Hepatocyte (in vitro differentiated cells): ENCODE results near the gene PDIA2. TPM values are rescaled to one million over a fixed set of nuclear protein-coding genes. Genes with fewer than 3 reads are reported as not detected.

Experiments used
- DNase-seq: peaks from one replicate; pipeline ENCODE4 v3.0.0-alpha.2; 2016; ENCODE audit warnings: low spot score
- H2AFZ ChIP-seq: fragments of 200-600 bp; sonication (generic); 2 replicates; pipeline ENCODE4 v1.6.0; 2016; ENCODE audit warnings: antibody characterized with exemption, mild to moderate bottlenecking
- H3K27ac ChIP-seq: fragments of 200-600 bp; sonication (generic); 2 replicates; pipeline ENCODE4 v1.5.1; 2016; ENCODE audit warnings: mild to moderate bottlenecking
- H3K27me3 ChIP-seq: fragments of 200-600 bp; sonication (generic); 2 replicates; pipeline ENCODE4 v1.6.1; 2016
- H3K36me3 ChIP-seq: fragments of 200-600 bp; sonication (generic); replicated peaks from 2 replicates; pipeline ENCODE4 v1.5.1; 2016; ENCODE audit warnings: low read depth; ENCODE audit not compliant: insufficient read depth
- H3K4me1 ChIP-seq: fragments of 200-600 bp; sonication (generic); 2 replicates; pipeline ENCODE4 v1.5.1; 2016; ENCODE audit warnings: mild to moderate bottlenecking, moderate library complexity; ENCODE audit not compliant: insufficient read depth
- H3K4me2 ChIP-seq: fragments of 200-600 bp; sonication (generic); 2 replicates; pipeline ENCODE4 v1.6.0; 2016
- H3K4me3 ChIP-seq: fragments of 200-600 bp; sonication (generic); 2 replicates; pipeline ENCODE4 v1.5.1; 2016; ENCODE audit warnings: mild to moderate bottlenecking
- H3K79me2 ChIP-seq: fragments of 200-600 bp; sonication (generic); 2 replicates; pipeline ENCODE4 v1.6.0; 2017; ENCODE audit warnings: mild to moderate bottlenecking
- H3K9me2 ChIP-seq: fragments of 200-600 bp; sonication (generic); replicated peaks from 2 replicates; pipeline ENCODE4 v1.6.0; 2017; ENCODE audit warnings: mild to moderate bottlenecking; ENCODE audit not compliant: insufficient read depth
- H3K9me3 ChIP-seq: fragments of 200-600 bp; sonication (generic); 2 replicates; pipeline ENCODE4 v1.5.1; 2016; ENCODE audit warnings: low read depth, mild to moderate bottlenecking
- H4K20me1 ChIP-seq: fragments of 200-600 bp; sonication (generic); 2 replicates; pipeline ENCODE4 v1.6.0; 2016; ENCODE audit warnings: mild to moderate bottlenecking; ENCODE audit not compliant: insufficient read depth, poor library complexity, severe bottlenecking
- EZH2 ChIP-seq: fragments of 200-600 bp; sonication (generic); IDR thresholded peaks from 2 replicates; pipeline ENCODE4 v1.6.1; 2016; ENCODE audit warnings: antibody characterized with exemption, mild to moderate bottlenecking, borderline replicate concordance
- EZH2phosphoT487 ChIP-seq: fragments of 200-600 bp; sonication (generic); IDR thresholded peaks from one replicate; pipeline ENCODE4 v1.6.1; 2018; ENCODE audit warnings: antibody characterized with exemption, mild to moderate bottlenecking, low read depth, moderate library complexity; ENCODE audit not compliant: unreplicated experiment, severe bottlenecking
- WGBS: methylation state at CpG from one replicate; pipeline ENCODE4 v1.1.6; 2016; ENCODE audit warnings: low lambda C conversion rate; ENCODE audit errors: missing lambda C conversion rate; 5-methylcytosine and 5-hydroxymethylcytosine counted together
- polyA plus RNA-seq: library from polyadenylated mRNA; unstranded; fragments of >200 nt; fragmentation: Nextera tagmentation; extraction: Ambion mirVana; gene quantifications from 2 replicates; pipeline ENCODE4 v1.2.1, GENCODE V29; 2016
- total RNA-seq: library from RNA; depleted of rRNA; stranded (reverse); fragments of >200 nt; gene quantifications from 2 replicates; pipeline ENCODE4 v1.2.3, GENCODE V29; 2014
- TF ChIP-seq, protein P1 (sequence below): fragments of 200-600 bp; sonication (generic); IDR thresholded peaks from 2 replicates; pipeline ENCODE4 v1.5.1; 2016; ENCODE audit warnings: antibody characterized with exemption, mild to moderate bottlenecking; ENCODE audit not compliant: poor library complexity

The PDIA2 gene
- total and polyA plus RNA-seq, 2 experiments from 2014 or later: 0.47 TPM; not detected in 1

DNA sequence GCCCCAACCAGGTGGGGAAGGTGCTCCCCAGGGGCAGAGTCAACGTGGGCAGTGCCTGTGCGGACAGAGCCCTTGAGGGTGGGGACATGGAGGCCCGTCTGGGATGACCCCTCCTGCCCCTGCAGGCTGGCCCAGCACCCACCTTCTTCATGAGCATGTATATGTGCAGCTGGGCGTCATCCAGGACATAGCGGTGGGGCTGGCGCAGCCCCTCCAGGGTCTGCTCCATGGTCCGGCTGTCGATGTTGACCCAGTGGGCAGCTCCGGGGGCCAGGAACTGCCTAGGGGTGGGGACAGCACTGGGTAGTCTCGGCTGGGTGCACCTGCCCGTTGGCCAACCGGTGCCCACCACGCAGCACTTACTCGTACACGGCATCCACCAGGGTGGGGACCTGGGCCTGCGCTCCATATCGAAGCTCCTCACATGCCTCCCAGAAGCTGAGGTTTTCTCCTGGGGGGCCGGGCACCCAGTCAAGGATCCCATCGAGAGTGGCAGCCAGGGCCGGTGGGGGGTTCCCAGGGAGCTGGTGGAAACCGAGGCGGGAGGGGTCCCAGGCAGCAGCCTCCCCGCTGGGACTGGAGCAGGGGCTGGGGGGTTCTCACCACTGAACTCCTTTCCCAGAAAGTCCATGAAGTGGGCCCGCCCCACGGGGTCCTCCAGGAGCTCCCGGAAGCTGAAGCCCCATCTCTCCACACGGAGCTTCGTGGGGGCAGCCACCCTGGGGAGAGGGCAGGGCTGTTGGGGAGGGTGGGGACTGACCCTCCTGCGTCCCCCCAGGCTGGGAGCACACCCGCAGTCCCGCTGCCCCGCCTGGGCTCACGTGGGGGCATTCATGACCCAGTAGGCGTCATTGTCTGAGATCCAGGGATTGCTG is 12.3 kb upstream of the PDIA2 start:
- WGBS: 87% methylated on average over 16 of the region's 34 CpGs
- Histone ChIP-seq H3K27ac (no peak overlapping the region), H4K20me1 (no peaks in the 10 kb centered on the region), H3K36me3 (no peaks in the 10 kb centered on the region), H3K9me2 (no peaks in the 10 kb centered on the region), H3K4me3 (no peak overlapping the region), H3K79me2 (no peaks in the 10 kb centered on the region), H2AFZ (no peak overlapping the region), H3K27me3 (peaks cover 15% of the 10 kb centered on the region), H3K9me3 (no peaks in the 10 kb centered on the region), H3K4me2 (no peak overlapping the region), H3K4me1 (no peaks in the 10 kb centered on the region)
- TF ChIP-seq EZH2phosphoT487 (no peak), EZH2 (no peak)
- TF ChIP-seq, protein P1, sequence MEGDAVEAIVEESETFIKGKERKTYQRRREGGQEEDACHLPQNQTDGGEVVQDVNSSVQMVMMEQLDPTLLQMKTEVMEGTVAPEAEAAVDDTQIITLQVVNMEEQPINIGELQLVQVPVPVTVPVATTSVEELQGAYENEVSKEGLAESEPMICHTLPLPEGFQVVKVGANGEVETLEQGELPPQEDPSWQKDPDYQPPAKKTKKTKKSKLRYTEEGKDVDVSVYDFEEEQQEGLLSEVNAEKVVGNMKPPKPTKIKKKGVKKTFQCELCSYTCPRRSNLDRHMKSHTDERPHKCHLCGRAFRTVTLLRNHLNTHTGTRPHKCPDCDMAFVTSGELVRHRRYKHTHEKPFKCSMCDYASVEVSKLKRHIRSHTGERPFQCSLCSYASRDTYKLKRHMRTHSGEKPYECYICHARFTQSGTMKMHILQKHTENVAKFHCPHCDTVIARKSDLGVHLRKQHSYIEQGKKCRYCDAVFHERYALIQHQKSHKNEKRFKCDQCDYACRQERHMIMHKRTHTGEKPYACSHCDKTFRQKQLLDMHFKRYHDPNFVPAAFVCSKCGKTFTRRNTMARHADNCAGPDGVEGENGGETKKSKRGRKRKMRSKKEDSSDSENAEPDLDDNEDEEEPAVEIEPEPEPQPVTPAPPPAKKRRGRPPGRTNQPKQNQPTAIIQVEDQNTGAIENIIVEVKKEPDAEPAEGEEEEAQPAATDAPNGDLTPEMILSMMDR: no peak
- no peak for DNase-seq

DNA sequence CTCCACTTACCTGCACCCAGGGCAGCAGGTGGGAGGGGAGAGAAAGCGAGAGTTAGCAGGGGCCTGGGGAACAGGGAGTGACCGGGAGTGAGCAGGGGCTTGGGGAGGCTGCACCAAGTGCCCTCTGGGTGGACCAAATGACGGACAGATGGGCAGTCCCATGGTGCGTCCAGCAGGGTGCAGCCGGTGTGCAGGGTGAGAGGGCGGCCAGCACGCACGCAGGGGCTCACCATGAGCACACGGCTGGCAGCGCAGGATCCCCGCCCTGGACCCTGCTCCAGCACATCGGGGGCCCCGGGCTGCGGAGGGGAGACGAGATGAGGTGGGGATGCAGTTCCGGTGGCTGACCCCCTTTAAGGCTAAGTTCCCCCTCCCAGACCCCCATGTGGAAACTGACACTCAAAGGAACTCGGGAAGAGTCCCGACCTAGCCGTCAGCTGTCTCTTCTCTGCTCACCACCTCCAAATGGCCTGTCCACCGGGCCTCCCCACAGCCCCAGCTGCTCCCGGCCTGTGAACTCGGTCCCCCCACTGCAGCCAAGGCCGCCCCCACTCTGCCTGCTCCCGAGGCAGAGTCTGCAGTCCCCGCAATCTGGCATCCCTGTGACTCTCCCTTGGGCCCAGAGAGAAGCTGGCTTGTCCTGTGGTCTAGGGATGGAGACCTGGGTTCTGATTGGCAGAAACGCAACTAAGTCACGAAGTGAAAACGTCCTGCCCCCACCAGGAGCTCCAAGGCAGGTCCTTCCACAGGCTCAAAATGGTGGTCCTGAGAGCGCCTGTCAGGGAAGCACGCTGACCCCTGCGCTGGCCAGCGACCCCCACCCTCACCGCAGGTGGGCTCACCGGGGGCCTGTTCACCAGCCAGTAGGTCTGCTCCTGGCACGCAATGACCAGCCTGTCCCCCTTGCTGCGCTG is 10.1 kb upstream of the PDIA2 start:
- TF ChIP-seq EZH2phosphoT487 (no peak), EZH2 (no peak)
- TF ChIP-seq, protein P1: no peak
- no peak for DNase-seq

DNA sequence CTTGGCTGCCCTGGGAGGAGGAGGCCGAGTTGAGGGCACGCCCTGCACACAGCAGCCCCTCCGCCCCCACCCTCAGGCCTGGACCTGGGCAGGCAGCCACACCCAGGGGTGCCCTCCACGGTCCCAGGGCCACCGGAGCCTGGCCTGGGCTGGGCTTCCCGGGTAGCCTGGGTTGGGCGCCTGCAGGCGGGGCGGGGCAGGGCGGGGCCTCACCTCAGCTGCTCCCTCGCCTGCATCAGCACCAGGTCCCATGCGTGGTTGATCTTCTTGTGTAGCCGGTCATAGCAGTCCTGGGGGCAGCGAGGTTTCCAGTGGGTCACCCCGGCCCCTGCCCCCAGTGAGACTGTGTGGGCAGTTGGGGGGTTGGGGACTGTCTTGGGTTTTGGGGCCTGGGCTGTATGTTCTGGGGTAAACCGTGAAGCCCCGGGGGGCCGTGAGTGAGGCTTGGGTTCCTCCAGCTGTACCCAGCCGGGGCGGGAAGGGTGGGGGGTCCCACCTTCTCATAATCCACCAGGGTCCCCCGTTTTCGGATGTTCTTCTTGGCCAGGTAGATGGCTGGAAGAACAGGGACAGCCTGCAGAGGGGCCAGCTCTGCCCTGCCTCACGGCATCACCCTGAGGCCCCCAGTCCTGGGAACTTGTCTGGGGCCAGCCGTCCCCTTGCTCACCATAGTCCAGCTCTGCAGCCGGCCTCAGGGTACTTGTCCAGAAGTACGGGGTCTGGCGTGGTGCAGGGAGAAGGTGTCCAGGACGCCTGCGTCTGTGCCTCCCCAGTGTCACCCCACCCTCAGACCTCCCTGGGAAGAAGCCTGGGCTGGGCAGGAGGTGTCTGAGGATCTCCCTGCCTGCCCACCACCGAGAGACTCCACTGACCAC is 9.2 kb upstream of the PDIA2 start:
- no peaks in the 10 kb centered on the region for H3K9me2 ChIP-seq
- DNase-seq: no peak
- TF ChIP-seq, protein P1: no peak
- TF ChIP-seq EZH2 (no peak), EZH2phosphoT487 (no peak)
- 91% methylated on average over 24 of the region's 30 CpGs for WGBS
- H3K36me3 ChIP-seq: no peaks in the 10 kb centered on the region
- no peak overlapping the region for H2AFZ ChIP-seq
- H3K4me2 ChIP-seq: no peak overlapping the region
- H3K9me3 ChIP-seq: no peaks in the 10 kb centered on the region
- no peaks in the 10 kb centered on the region for H4K20me1 ChIP-seq
- H3K79me2 ChIP-seq: no peaks in the 10 kb centered on the region
- H3K27ac ChIP-seq: no peak overlapping the region
- peaks cover 28% of the 10 kb centered on the region for H3K27me3 ChIP-seq
- no peaks in the 10 kb centered on the region for H3K4me1 ChIP-seq
- no peak overlapping the region for H3K4me3 ChIP-seq

More for the DNA sequence above, 10.1 kb upstream of the PDIA2 start:
- 90% methylated on average over 26 of the region's 36 CpGs for whole genome bisulfite sequencing
- Histone ChIP-seq H3K9me2 (no peaks in the 10 kb centered on the region), H3K9me3 (no peaks in the 10 kb centered on the region), H3K27me3 (peaks cover 28% of the 10 kb centered on the region), H3K27ac (no peak overlapping the region), H2AFZ (no peak overlapping the region), H4K20me1 (no peaks in the 10 kb centered on the region), H3K4me3 (no peak overlapping the region), H3K4me1 (no peaks in the 10 kb centered on the region), H3K36me3 (no peaks in the 10 kb centered on the region), H3K4me2 (no peak overlapping the region), H3K79me2 (no peaks in the 10 kb centered on the region)
